Stimulated activated CD8-positive, alpha-beta memory T cell treated with anti-CD3 and anti-CD28 coated beads, Interleukin-7, amount 100 ng/mL, for 48 hours (primary cell): ENCODE results near the gene TCEA3.

ENCODE experiments used
- DNase-seq, 2 donors: peaks; one replicate each; pipeline ENCODE4 v3.0.0-alpha.2; 2020; ENCODE audit warnings: low read depth in 1 of 2; ENCODE audit errors: extremely low read depth in 1 of 2

The TCEA3 gene

DNA sequence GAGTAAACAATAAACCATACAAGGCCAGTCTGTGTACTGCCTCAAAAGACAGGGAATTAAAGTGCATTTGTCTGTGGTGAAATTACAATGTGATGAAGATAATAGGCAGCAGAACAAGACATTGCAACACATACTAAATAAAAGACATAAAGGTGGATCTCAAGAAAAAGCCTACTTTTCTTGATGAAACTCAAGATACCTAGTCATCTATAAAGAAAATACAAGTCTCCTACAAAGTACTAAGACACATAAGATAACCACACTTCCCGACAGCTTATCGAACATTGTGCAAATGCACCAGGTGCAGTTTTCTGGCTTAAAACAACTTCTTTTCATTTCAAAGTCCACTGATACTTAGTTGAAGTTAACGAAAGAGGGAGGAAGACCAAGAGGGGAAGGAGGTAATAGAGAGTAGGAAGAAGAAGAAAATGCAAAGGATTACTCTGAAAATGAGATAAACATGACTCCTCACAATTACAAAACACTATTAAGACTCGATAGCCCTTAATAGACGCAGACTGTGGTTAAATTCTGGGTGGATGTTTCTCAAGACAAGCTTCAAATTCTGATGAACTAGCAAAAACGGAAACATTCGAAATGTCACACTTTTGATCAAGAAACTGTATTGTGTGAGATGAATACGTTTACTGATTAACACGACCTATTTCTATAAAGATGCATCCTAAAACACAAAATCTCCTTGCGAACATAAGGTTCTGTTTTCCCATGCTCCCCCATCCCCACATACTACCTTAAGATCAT, 82.4 kb downstream of the TCEA3 start:
- DNase-seq, result no peak

DNA sequence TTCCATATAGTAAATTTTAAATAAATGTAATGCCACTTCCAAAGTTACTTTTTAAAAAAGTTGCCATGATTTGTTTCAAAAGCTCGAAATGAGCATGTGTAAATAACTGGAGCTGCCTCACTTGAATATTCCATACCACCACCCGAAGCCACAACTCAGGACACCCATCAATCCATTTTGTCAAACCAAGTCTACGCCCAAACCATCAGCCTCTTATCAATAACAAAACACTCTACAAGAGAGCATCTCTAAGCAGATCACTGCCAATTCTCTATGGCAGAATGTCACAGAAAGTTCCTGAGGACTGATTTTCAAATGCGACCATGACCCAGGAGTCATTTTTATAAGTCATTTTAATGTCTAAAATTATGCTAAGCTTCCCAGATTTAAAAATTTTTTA, 84.9 kb downstream of the TCEA3 start:
- no peak for DNase-seq

DNA sequence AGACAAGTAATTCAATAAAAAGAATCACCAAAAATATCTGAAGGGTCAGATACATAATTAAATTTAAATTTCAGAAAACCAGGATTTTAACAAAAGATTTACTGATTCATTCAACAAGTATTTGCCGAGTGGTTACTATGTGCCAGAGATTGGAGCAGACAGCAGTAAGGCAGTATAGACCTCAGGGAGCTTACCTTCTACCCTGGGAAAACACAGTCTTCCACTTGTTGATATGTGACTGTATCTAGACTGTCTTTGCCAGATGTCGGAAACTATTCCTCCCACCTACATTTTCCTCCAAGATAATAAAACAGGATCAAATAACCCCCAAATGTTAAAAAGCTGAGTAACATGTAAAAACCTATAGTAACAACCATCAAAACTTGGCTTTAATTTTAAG, 86.7 kb downstream of the TCEA3 start:
- no peak for DNase-seq

DNA sequence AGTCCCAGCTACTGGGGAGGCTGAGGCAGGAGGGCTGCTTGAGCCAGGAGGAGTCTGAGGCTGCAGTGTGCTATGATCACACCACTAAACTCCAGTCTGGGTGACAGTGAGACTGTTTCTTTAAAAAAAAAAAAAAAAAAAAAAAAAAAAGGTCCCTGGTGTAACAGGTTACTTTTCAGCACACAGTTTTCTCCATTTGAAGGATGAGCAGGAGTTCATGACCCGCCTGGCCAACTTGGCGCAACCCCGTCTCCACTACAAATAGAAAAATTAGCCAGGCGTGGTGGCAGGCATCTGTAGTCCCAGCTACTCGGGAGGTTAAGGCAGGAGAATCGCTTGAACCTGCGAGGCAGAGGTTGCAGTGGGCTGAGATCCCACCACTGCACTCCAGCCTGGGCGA, 92.8 kb downstream of the TCEA3 start:
- DNase-seq, result no peak
